Omental fat pad (tissue), 4 donors: ENCODE results near the gene PARPBP. TPM values are rescaled to one million over a fixed set of nuclear protein-coding genes. Genes with fewer than 3 reads are reported as not detected.
"Not testable (repeated sequence)": the region's sequence is repeated elsewhere in the genome, so short reads cannot be mapped to it uniquely, and the experiment has no call there.

Source experiments
- ATAC-seq: fragments of 150-250 bp; one replicate; pipeline ENCODE4 v1.9.1; 2016; ENCODE audit warnings: mild to moderate bottlenecking, moderate library complexity; ENCODE audit not compliant: low FRiP score
- DNase-seq: peaks from one replicate; pipeline ENCODE4 v3.0.0-alpha.2; 2019; ENCODE audit warnings: low spot score
- total RNA-seq, 4 donors: library from RNA; depleted of rRNA; stranded (reverse); fragments of >200 nt; gene quantifications; one replicate each; pipeline ENCODE4 v1.1.0, GENCODE V29; 2016
- TF ChIP-seq, protein P1 (sequence below), 3 donors: fragments of 450-650 bp; IDR thresholded peaks; one replicate each; pipeline ENCODE4 v1.5.1; 2016 to 2017; ENCODE audit warnings: antibody characterized with exemption in 3 of 3, mild to moderate bottlenecking in 3 of 3, moderate library complexity in 2 of 3

The PARPBP gene
- total RNA-seq, 4 donors from 2014 or later, result 1.1 to 4.9 (median 1.3) TPM

DNA sequence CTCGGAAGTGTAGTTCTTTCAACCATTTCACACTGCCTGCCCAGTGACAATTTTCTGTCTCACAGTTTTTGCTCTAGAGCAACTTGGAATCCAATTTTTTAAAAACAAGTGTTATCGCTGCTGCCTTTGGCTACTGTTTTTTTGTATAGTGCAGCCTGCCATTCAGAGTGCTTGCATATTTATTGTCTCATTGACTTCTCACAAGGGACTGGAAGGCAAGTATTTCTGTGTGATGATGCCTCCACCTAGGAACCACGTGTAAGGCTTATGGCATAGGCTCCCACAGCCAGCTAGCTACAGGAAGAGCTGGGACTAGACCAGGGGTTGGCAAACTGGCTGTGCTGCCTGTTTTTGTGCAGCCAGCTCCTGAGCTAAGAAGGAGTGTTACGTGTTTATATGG, 903 bp downstream of the PARPBP start:
- no peak for DNase-seq
- ATAC-seq, result no peak
- TF ChIP-seq, protein P1, sequence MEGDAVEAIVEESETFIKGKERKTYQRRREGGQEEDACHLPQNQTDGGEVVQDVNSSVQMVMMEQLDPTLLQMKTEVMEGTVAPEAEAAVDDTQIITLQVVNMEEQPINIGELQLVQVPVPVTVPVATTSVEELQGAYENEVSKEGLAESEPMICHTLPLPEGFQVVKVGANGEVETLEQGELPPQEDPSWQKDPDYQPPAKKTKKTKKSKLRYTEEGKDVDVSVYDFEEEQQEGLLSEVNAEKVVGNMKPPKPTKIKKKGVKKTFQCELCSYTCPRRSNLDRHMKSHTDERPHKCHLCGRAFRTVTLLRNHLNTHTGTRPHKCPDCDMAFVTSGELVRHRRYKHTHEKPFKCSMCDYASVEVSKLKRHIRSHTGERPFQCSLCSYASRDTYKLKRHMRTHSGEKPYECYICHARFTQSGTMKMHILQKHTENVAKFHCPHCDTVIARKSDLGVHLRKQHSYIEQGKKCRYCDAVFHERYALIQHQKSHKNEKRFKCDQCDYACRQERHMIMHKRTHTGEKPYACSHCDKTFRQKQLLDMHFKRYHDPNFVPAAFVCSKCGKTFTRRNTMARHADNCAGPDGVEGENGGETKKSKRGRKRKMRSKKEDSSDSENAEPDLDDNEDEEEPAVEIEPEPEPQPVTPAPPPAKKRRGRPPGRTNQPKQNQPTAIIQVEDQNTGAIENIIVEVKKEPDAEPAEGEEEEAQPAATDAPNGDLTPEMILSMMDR (IDR thresholded peaks at IDR 0.05), result no peak

DNA sequence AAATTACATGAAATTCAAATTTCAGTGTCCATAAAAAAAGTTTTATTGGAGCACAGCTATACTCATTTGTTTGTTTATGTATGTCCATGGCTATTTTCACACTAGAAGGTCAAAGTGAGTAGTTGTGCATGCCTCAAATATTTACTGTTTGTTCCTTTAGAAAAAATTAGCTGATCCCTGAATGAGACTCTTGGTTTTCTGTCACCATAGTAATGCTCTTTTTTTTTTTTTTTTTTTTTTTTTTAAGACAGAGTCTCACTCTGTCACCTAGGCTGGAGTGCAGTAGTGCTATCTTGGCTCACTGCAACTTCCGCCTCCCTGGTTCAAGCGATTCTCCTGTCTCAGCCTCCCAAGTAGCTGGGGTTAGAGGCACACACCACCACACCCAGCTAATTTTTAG, 1.3 kb downstream of the PARPBP start:
- ATAC-seq, DNase-seq: not testable (repeated sequence)

DNA sequence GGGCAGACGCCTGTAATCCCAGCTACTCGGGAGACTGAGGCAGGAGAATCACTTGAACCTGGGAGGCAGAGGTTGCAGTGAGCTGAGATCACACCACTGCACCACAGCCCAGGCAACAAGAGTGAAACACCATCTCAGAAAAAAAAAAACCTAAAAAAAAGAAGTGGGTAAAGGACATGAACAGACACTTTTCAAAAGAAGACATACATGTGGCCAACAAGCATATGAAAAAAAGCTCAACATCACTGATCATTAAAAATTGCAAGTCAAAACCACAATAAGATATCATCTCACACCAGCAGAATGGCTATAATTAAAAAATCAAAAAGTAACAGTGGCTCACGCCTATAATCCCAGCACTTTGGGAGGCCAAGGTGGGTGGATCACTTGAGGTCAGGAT, 10.7 kb downstream of the PARPBP start:
- not testable (repeated sequence) for DNase-seq, ATAC-seq

DNA sequence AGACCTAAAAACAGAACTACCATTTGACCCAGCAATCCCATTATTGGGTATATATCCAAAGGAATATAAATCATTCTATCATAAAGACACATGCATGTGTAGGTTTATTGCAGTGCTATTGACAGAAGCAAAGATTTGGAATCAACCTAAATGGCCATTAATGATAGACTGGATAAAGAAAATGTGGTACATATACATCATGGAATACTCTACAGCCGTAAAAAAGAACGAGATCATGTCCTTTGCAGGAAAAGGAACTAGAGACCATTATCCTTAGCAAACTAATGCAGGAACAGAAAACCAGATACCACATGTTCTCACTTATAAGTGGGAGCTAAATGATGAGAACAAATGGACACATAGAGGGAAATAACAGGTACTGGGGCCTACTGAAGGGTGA, 11.5 kb downstream of the PARPBP start:
- not testable (repeated sequence) for DNase-seq, ATAC-seq

DNA sequence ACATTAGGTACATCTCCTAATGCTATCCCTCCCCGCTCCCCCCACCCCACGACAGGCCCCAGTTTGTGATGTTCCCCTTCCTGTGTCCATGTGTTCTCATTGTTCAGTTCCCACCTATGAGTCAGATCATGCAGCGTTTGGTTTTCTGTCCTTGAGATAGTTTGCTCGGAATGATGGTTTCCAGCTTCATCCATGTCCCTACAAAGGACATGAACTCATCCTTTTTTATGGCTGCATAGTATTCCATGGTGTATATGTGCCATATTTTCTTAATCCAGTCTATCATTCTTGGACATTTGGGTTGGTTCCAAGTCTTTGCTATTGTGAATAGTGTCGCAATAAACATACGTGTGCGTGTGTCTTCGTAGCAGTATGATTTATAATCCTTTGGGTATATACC, 17.6 kb downstream of the PARPBP start:
- ATAC-seq, DNase-seq: not testable (repeated sequence)

DNA sequence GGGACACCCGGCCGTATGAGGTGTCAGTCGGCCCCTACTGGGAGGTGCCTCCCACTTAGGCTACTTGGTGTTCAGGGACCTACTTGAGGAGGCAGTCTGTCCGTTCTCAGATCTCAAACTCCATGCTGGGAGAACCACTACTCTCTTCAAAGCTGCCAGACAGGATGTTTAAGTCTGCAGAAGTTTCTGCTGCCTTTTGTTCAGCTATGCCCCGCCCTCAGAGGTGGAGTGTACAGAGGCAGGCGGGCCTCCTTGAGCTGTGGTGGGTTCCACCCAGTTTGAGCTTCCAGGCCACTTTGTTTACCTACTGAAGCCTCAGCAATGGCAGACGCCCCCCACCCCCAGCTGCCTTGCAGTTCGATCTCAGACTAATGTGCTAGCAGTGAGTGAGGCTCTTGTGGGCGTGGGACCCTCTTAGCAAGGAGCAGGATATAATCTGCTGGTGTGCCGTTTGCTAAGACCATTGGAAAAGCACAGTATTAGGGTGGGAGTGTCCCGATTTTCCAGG, 22.9 kb downstream of the PARPBP start:
- ATAC-seq, DNase-seq: not testable (repeated sequence)

DNA sequence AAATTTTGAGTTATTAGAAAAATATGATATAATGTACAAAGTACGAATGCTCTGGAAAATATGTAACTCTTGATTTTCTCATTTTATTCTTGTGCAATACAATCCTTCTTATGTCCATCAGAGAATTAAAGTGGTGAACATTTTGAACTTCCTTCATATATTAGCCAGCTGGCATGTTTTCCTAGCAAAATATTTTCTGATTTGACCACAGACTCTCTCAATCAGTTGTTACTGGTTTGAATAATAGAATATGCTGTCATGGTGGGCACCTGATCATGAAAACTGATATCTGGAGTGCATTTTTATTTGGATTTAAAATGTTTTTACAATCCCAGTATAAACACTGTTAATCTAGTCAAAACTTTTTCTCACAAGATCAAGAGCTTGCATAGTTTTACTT, 24.2 kb downstream of the PARPBP start:
- ATAC-seq, result no peak
- TF ChIP-seq, protein P1 (IDR thresholded peaks at IDR 0.05), result no peak
- no peak for DNase-seq

DNA sequence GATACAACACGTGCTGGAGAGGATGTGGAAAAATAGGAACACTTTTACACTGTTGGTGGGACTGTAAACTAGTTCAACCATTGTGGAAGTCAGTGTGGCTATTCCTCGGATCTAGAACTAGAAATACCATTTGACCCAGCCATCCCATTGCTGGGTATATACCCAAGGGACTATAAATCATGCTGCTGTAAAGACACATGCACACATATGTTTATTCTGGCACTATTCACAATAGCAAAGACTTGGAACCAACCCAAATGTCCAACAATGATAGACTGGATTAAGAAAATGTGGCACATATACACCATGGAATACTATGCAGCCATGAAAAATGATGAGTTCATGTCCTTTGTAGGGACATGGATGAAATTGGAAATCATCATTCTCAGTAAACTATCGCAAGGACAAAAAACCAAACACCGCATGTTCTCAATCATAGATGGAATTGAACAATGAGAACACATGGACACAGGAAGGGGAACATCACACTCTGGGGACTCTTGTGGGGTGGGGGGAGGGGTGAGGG, 27.1 kb downstream of the PARPBP start:
- not testable (repeated sequence) for ATAC-seq, DNase-seq

DNA sequence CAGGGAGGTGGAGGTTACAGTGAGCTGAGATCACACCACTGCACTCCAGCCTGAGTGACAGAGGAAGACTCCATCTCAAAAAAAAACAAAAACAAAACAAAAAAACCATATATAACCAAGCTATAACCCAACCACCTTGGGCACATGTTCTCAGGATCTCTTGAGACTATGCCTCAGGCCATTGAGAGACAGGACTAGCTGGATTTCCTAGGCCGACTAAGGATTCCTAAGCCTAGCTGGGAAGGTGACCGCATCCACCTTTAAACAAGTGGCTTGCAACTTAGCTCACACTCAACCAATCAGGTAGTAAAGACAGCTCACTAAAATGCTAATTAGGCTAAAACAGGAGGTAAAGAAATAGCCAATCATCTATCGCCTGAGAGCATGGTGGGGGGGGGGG, 35.2 kb downstream of the PARPBP start:
- DNase-seq, ATAC-seq: not testable (repeated sequence)

DNA sequence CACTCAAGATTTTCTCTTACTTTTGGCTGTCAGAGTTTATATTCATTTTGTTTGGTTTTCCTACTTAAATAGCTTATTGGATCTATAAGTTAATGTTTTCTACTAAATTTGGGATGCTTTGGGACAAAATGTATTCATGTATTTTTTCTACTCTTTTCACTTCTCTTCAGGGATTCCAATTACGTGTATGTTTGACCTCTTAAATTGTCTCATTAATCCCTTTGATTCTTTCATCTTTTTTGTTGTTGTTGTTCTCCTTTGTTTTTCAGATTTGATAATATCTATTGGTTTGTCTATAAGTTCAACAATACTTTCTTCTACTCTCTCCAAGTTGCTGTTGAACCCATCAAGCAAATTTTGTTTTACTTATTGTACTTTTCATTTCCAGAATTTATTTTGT, 43.4 kb downstream of the PARPBP start:
- ATAC-seq (no peak), DNase-seq (no peak)
- TF ChIP-seq, protein P1 (IDR thresholded peaks at IDR 0.05), result no peak

DNA sequence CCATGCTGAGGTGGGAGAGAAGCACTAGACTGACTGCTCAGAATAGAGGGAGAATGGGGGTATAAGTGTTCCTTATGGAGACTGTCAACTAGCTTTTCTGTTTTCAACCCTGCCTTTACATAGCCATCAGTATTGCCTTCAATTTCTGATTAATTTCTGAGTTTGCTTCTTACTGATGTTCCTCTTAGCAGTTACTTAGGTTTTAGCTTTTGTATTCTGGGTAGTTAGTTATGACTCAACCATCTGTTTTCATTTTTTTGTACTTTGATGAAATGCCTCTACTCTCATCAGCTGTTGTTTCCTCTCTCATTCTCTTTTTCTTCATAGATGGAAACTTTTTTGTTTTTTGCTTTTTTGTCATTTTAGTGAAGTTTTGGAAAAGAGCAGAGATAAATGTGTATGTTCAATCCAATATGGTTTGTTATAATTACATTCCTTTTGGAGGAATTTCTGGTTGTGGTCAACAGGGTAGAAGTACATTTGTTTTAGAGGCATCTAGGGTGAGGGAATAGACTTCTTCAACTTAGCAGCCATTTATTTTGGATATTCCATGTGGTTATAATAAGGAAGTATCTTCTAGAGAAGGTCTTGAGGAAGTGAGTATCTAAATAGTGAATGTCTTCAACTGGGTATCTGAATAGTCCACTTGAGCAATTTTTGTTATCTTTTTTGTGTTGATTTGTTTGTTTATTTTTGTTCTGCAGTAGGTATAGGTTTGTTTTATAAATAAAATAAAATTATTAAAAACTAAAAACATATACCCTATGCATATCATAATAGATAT, 48.0 kb downstream of the PARPBP start:
- DNase-seq (no peak), ATAC-seq (no peak)
- TF ChIP-seq, protein P1 (IDR thresholded peaks at IDR 0.05), result no peak
